GM21723 (cell line): ENCODE data around the gene WSB1.

ENCODE experiments used
- ATAC-seq: cut with Tn5 transposase; IDR thresholded peaks from one replicate; pipeline ENCODE4 v1.9.1; 2021; ENCODE audit warnings: mild to moderate bottlenecking, moderate library complexity; ENCODE audit not compliant: unreplicated experiment

Gene WSB1

DNA sequence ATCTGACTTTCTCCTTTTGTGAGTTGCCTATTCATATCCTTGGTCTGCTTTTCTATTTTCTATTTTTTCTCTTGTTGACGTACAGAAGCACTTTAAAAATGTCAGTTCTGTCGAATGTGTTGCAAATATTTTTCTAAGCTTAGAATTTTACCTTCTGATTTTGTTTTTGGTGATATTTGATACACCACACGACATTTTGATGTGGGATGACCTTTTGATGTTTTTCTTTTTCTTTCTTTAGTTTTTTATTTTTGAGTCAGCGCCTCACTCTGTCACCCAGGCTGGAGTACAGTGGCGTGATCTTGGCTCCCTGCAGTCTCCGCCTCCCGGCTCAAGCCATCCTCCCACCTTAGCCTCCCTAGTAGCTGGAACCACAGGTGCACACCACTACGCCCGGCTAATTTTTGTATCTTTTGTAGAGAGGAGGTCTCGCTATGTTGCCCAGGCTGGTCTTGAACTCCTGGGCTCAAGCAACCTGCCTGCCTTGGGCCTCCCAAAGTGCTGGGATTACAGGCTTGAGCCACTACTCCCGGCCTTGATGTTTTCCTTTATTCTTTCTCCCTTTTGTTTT lies 39.6 kb downstream of the WSB1 start:
- no peak for ATAC-seq

DNA sequence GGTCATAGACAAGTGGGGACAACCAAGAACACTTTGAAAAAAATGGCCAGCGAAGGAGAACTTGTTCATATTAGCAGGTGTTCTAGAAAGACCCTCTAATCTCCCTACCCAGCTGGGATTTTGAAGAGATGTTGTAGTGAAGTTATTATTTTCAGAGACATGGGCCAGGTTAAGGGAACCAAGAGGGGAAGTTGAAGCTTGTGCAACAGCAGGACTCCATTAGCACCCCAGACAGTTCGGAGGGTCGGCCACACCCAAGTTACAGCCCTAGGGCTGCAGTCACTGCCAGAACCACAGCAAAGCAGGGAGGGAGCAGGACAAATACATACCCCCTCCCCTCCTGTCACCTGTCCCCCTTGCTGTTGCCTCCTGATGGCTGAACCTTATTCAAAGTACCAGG lies 42.3 kb downstream of the WSB1 start:
- ATAC-seq, result no peak

DNA sequence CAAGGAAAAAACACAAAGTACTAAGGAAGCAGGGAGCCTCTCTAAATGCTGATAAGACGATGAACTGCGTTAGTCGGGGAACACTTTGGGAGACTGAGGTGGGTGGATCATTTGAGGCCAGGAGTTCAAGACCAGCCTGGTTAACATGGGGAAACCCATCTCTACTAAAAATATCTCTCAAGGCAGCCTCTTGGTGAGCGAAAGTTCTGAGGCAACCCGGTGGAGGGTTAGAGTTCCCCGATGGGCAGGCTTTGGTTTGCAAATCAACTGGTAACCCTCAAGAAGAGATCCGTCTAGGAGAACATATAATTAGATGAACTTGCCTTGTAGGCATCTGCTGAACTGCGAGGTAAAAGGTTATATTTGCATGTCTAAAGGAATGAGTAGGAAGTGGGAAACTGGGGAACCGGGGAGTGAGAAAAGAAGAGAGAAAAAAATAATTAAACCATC lies 44.6 kb downstream of the WSB1 start:
- ATAC-seq, result peak; percentile 64

- peak; percentile 55 for ATAC-seq
These were observed 45.4 kb downstream of the WSB1 start for GRCh38 chr17:27339198-27339835.

DNA sequence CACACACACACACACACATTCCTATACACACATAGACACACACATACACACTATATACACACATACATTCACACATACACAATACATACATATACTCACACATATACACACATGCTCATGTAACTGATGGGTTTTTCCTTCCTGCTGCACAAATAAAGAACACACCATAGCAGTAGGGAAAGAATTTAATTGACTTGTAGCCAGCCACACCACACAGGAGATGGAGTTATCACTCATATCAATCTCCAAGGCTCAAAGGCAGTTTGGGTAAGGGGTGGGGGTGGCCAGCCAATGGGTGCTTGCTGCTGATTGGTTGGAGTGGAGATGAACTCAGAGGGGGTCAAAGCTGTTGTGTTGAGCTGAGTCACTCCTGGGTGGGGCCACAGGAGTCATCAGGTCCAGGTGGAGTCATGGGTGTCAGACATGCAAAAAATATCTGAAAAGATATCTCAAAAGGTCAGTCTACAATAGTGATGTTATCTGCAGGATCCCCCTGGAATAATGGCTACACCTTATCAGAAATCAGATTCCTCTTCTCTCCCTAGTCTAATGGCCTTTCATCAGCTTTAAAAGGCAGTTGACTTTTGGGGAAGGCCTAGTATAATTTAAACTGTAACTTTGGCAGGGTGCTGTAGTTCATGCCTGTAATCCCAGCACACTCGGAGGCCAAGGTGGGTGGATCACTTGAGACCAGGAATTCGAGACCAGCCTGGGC lies 46.1 kb downstream of the WSB1 start:
- ATAC-seq, result no peak

DNA sequence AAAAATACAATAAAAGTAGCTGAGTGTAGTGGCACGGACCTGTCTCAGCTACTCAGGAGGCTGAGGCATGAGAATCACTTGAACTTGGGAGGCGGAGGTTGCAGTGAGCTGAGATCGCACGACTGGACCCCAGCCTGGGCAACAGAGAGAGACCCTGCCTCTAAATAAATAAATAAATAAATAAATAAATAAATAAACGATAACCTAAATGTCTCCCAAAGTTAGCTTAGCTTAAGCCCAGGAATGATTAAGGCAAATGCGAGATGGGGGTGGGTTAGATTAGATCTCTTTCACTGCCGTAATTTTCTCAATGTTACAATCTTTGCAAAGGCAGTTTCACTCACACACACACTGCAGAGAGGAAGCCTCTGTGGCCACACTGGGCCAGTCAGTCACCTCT lies 46.7 kb downstream of the WSB1 start:
- no peak for ATAC-seq

DNA sequence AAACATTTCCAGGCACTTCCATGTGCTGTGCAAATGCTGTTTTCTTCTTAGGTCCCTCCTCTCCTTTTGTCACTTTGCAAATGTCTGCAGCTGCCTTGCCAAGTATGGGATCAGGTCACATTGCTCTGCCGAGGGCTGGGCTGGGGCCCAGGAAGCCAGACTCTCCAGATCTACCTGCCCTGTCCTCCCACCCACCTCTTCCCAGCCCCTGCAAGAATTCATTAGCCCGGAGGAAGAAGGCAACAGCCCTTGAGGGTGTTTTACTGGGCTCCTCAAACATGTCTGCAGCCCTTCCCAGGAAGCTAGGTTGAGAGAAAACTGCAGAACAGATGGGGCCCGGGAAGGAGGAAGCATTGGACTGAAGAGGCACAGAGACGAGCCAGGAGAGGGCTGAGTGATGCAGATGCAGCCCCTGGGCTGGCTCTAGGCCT lies 47.1 kb downstream of the WSB1 start:
- ATAC-seq, result no peak

DNA sequence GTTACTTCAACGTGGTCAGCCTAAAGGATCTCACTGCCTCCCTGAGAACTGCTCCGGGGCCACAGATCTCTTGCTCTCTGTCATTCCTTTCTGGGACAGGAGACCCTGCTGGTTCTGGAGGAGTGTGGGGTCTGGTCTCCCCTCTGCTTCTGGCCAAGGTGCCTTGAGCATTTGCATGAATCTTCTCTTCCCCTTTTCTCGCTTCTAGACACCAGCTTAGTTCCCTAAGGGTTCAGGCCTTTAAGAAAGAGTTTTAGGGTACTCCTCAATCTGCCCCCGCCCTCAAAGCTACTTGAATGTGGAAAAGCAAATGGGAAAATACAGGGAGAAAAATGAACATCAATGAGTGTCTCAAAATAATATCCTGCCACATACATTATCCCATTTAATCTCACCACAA lies 48.1 kb downstream of the WSB1 start:
- no peak for ATAC-seq

- no peak for ATAC-seq
These were observed 49.4 kb downstream of the WSB1 start for GRCh38 chr17:27343294-27343693.

DNA sequence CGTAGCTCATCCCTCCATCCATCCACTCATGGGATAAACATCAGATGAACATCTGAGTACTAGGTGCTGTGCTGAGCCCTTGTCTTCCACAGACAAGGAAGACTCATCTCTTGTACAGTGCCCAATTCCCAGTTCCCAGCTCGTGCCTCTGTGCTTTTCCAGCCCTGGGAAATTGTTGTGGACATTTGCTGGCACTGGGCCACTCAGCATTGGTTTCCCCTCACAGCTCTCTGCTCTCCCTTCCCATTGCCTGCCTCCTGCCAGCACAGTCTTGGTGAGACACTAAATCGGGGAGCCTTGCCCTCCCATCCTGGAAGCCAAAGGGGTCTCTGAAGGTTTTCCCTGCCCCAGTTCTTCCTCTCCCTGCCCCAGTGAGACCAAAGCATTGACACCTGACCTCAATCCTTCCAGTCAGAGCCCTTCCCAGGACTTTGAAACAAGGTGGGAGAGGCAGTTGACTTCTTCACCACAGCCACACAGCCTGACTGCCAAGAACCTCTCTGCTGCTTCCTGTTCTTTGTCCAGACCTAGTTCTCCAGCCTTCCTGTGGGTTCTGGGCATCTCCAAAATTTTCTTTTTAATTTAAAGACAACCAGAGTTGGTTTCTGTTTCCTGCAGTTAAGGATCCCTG lies 50.2 kb downstream of the WSB1 start:
- no peak for ATAC-seq

GRCh38 chr17:27345141-27345904 lies 51.4 kb downstream of the WSB1 start:
- no peak for ATAC-seq

DNA sequence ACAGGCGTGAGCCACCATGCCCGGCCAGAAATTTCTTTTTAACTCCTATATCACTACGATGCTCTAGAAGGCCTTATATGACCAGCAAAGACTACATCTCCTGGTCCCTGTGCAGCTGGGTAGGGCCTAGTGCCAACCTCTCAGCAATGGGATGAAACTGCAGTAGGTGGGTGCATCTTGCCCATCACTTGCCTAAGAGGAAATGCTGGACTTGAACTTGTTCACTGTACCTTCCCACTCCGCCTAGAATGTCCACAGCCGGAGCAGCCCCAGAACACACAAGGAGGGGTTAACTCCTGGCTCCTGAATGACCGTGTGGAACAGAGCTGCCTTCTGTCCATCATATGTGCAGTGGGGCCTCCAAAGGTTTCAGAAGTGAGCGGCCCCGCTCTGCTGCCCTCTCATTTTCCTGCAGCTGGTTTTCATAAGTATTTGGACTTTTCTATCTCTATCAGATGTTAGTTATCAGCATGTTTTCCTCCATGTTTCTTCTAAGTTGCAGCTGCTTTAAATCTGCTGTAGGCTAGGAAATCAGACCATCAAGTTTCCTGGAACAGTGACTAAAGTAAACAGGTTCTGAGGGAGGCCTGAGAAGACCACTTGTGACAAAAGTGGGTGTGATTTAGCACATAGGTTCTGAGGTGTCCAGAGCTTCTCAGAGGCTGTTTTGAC lies 52.5 kb downstream of the WSB1 start:
- no peak for ATAC-seq

DNA sequence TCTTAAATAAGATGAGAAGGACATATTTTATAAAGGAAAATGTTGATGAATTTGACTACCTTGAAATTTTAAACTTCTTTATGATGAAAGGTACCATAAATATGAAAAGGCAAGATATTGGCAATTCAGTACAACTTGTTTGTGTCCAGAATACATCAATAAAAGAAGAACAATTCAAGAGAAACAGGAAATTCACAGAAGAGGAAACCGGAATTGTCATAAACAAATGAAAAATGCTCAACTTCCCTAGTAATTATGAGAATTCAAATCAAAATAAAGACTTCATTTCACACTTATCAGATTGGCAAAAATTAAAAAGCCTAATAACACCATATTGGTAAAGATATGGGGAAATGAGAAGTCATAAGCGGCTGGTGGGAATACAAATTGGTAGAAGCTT lies 54.3 kb downstream of the WSB1 start:
- ATAC-seq, result no peak

DNA sequence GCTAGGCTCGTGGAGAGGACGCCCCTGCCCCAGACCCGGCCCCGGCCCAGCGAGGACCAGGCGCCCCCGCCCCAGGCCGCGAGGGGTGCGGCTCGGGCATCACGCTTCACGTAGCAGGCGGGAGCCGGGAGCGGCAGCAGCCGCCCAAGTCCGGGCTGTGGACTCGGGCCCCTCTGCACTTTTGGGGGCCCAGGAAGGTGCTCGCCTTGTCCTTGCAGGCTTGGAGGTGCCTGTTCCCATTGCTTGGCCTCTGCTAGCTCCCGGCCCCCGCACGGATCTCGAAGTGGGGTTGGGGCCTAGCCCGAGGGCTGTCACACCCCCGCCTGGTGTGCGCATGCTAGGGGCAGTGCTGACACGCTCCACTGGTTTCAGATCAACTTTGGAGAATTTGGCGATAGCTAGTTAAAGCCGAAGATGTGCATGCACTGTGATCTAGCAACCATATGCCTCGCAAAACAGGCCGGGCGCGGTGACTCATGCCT lies 55.7 kb downstream of the WSB1 start:
- no peak for ATAC-seq

DNA sequence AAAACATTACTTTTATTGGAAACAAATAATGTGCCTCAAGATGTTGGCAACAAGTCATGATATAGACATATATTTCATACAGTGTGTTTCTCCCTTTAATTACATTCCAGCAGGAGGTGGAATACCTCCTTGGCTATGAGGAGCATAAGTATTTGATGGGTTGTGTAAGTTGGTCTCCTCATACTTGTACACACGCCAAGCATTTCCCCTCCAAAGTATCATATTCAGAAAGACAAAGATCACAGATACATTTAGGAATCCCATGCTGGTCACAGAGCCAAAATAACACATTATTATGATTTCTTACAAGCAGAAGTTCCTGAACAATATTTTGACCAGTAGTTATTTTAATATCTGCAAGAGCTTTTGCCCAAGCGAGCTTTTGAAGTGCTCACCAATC lies 57.8 kb downstream of the WSB1 start:
- no peak for ATAC-seq

GRCh38 chr17:27352448-27353032 lies 58.6 kb downstream of the WSB1 start:
- no peak for ATAC-seq

DNA sequence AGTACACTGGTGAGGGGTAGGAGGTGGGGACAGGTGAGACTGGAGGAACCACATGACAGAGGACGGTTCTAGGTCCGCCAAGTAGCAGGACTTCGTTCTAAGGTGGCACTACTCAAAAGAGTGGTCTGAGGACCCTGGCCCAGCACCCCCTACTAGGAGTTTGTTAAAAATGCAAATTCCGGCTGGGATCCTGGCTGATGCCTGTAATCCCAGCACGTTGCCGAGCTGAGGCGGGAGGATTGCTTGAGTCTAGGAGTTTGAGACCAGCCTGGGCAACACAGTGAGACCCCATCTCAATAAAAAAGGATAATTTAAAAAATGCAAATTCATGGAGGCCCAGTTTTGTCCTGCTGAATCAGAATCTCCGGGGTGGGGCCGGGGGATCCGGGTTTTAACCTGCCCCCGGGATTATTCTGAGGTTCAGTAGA lies 59.1 kb downstream of the WSB1 start:
- ATAC-seq, result no peak

- peak; percentile 70 for ATAC-seq
These were observed 59.6 kb downstream of the WSB1 start for GRCh38 chr17:27353461-27354050.

DNA sequence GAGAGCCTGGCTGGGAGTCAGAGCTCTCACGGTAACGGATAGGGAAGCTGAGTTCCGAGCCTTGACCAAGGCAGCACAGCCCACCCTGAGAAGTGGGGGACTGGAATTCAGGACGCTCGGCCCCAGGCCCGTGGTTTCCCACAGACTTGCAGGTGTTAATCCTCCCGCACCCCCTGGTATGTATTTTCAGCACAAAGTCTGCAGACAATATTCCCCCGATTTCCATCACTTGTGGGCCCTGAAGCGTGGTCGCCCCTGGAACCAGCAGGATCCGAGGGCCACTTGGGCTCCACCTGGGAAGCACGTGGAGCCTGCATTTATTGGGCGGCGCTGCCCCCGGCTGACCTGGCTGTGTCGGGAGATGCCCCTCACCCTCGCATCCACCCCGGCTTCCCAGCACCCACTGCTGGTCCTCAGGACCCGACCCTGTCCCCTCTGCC lies 60.2 kb downstream of the WSB1 start:
- ATAC-seq, result no peak
